ENCODE data around the gene VMAC.

DNA sequence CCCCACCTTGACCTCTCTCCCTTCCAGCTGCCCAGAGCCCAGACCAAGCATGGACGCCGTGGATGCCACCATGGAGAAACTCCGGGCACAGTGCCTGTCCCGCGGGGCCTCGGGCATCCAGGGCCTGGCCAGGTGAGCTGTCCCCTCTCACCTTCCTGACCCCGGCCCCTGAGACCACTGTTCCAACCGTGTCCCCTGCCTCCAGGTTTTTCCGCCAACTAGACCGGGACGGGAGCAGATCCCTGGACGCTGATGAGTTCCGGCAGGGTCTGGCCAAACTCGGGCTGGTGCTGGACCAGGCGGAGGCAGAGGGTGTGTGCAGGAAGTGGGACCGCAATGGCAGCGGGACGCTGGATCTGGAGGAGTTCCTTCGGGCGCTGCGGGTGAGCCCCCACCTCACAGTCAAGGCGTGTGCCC is 9.7 kb downstream of the VMAC start:
- TF ChIP-seq EZH2 (IDR thresholded peaks at IDR 0.05), result no peak
- TF ChIP-seq, protein P1, sequence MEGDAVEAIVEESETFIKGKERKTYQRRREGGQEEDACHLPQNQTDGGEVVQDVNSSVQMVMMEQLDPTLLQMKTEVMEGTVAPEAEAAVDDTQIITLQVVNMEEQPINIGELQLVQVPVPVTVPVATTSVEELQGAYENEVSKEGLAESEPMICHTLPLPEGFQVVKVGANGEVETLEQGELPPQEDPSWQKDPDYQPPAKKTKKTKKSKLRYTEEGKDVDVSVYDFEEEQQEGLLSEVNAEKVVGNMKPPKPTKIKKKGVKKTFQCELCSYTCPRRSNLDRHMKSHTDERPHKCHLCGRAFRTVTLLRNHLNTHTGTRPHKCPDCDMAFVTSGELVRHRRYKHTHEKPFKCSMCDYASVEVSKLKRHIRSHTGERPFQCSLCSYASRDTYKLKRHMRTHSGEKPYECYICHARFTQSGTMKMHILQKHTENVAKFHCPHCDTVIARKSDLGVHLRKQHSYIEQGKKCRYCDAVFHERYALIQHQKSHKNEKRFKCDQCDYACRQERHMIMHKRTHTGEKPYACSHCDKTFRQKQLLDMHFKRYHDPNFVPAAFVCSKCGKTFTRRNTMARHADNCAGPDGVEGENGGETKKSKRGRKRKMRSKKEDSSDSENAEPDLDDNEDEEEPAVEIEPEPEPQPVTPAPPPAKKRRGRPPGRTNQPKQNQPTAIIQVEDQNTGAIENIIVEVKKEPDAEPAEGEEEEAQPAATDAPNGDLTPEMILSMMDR (IDR thresholded peaks at IDR 0.05), result no peak

Data from neural progenitor cell (in vitro differentiated cells).